ENCODE results near the gene DCAF11.

GRCh38 chr14:24110060-24110459, 4.5 kb upstream of the DCAF11 start:
- TF ChIP-seq CTCF (conservative IDR thresholded peaks at IDR 0.05; ENCODE audit: low read depth, low read length), result no peak
- no peak for TF ChIP-seq EZH2 (IDR thresholded peaks at IDR 0.05; ENCODE audit: borderline replicate concordance, low read depth, low read length, poor library complexity, severe bottlenecking)
